GM12878 (cell line): ENCODE data around the gene ICAM2.

Experiments used
- CBX3 ChIP-seq: fragments of 200-600 bp; sonication (generic); IDR thresholded peaks from 2 replicates; pipeline ENCODE4 v1.6.1; 2016; ENCODE audit warnings: low read depth, borderline replicate concordance
- CTCF ChIP-seq, 3 experiments: IDR thresholded peaks in 2 of 3; conservative IDR thresholded peaks in 1 of 3; 2 replicates each; pipeline ENCODE4 v1.5.1; 2011; ENCODE audit warnings: low read depth in 3 of 3, low read length in 3 of 3, mild to moderate bottlenecking in 3 of 3, control low read depth in 2 of 3, moderate library complexity in 2 of 3, inconsistent platforms in 1 of 3, mixed read lengths in 1 of 3; ENCODE audit not compliant: control insufficient read depth in 2 of 3, insufficient read depth in 1 of 3; ENCODE audit errors: extremely low read depth in 1 of 3
- EZH2 ChIP-seq: IDR thresholded peaks from 2 replicates; pipeline ENCODE4 v1.6.1; 2012; ENCODE audit warnings: low read depth, mild to moderate bottlenecking, control low read depth, inconsistent platforms, low read length, borderline replicate concordance; ENCODE audit not compliant: control insufficient read depth
- JUNB ChIP-seq: IDR thresholded peaks from 2 replicates; pipeline ENCODE4 v1.6.1; 2016; ENCODE audit warnings: antibody characterized with exemption, mild to moderate bottlenecking
- JUND ChIP-seq: IDR thresholded peaks from 2 replicates; pipeline ENCODE4 v1.6.1; 2012; ENCODE audit warnings: low read depth, mild to moderate bottlenecking, low read length, improper control_type of control experiment, moderate library complexity
- MXI1 ChIP-seq: fragments of 150-350 bp; IDR thresholded peaks from 2 replicates; pipeline ENCODE4 v1.6.1; 2011; ENCODE audit warnings: low read depth, mild to moderate bottlenecking, inconsistent platforms, low read length, improper control_type of control experiment
- POLR2A ChIP-seq: IDR thresholded peaks from 2 replicates; pipeline ENCODE4 v1.6.1; 2011; ENCODE audit warnings: low read depth, mild to moderate bottlenecking, low read length
- POLR2AphosphoS2 ChIP-seq: IDR thresholded peaks from 2 replicates; pipeline ENCODE4 v1.6.1; 2011; ENCODE audit warnings: low read depth, mild to moderate bottlenecking, low read length, improper control_type of control experiment, moderate library complexity
- POLR2AphosphoS5 ChIP-seq: IDR thresholded peaks from 2 replicates; pipeline ENCODE4 v1.6.1; 2011; ENCODE audit warnings: mild to moderate bottlenecking, low read length, inconsistent platforms
- RFX5 ChIP-seq: IDR thresholded peaks from 2 replicates; pipeline ENCODE4 v1.6.1; 2011; ENCODE audit warnings: low read depth, low read length, improper control_type of control experiment
- TAF1 ChIP-seq: IDR thresholded peaks from 2 replicates; pipeline ENCODE4 v1.6.1; 2011; ENCODE audit warnings: mild to moderate bottlenecking, low read depth, low read length, borderline replicate concordance
- ZZZ3 ChIP-seq: IDR thresholded peaks from 2 replicates; pipeline ENCODE4 v1.6.1; 2011; ENCODE audit warnings: low read depth; ENCODE audit not compliant: control insufficient read depth, insufficient read length

- no peak for TF ChIP-seq POLR2A
- no peak for TF ChIP-seq POLR2AphosphoS2
- no peak for TF ChIP-seq EZH2
- TF ChIP-seq MXI1 = no peak
- no peak for TF ChIP-seq JUND
- TF ChIP-seq RFX5 = no peak
- TF ChIP-seq TAF1 = no peak
- TF ChIP-seq POLR2AphosphoS5 = no peak
- TF ChIP-seq ZZZ3 = no peak
- no peak for TF ChIP-seq CTCF (IDR thresholded peaks at IDR 0.05 in 2 of 3, conservative IDR thresholded peaks at IDR 0.05 in 1 of 3; ENCODE audit: control insufficient read depth in 2 of 3, extremely low read depth in 1 of 3, insufficient read depth in 1 of 3, low read depth in 3 of 3, low read length in 3 of 3)
- no peak for TF ChIP-seq JUNB
- no peak for TF ChIP-seq CBX3
Measured at GRCh38 chr17:63987221-63988126, 33.0 kb downstream of the ICAM2 start.
